Islet of Langerhans (tissue), 1 donor: ENCODE measurements around the gene PNMA6E.

Experiments
- FAIRE-seq: peaks from one replicate; lab custom pipeline; 2011; peaks lifted over from hg19 to GRCh38; lab: Jason Lieb, UNC

Gene PNMA6E

GRCh38 chrX:153348421-153348820 is 52.7 kb downstream of the PNMA6E start:
- no peak for FAIRE-seq

- no peak for FAIRE-seq
Measured at GRCh38 chrX:153347530-153347929, 53.6 kb downstream of the PNMA6E start.
